Activated naive CD8-positive, alpha-beta T cell treated with anti-CD3 and anti-CD28 coated beads, Interleukin-2, amount 50 U/mL, for 16 hours (primary cell): Measurements from ENCODE around the gene CUBN.
A peak's percentile ranks its signal among the peaks of the same experiment; 100 is the strongest.

Experiments
- DNase-seq: peaks from one replicate; pipeline ENCODE4 v3.0.0-alpha.2; 2020; ENCODE audit warnings: low read depth, low spot score

The CUBN gene

DNA sequence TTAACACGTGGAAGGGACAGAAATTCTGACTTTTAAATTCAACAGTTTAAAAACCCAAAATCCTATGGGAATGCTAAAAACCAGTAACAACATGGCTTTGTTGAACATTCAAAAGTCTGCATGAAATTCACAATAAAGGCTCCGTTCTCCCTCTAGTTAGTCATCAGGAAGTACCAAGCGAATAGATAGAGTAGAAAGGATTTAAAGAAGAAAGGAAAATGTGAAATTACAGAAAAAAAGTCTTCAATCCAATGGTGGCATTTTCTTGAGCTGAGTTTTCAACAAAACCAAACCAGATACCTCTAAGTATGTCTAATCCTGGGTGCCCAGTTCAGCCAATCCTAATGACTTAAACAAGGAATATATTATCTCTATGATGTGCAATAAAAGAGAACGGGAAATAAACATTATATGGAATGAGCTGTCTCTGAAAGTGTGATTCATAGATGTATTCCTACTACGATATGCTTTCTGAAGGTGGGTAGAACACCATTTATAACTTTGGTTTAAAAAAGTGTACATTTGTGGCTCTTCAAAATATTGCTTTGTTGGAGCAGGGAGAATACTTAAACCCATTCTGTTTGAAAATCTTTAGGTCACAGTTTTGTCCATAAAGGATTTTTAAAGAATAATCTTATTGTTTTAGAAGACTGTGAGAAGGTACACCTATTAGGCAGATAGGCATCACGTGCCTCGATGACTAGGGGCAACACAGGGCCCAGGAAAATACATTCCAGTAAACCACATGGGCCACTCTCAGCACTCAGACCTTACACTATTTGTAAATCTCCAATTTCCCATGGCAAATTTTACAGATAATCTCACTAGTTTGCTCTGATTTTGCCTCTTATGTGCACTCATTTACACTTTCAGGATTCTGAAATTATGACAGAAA, 87.7 kb downstream of the CUBN start:
- no peak for DNase-seq

DNA sequence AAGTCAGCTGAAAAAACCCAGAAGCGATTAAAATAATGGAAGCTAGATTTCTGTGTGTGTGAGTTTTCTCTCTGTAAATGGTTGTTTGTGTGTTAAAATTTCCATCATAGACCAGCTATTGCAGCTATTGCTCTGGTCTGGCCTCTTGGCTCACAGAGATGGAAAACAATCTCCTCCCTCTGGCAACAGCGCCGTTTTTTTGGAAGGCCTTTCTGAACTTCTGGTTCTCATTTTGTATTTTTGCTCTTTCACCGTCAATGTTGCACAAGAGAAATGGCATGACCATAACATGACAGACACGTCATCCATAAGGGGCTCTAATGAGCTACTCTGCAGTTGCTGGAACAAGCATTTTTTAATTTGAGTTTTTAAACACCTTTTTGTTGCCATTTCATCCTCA, 91.0 kb downstream of the CUBN start:
- DNase-seq, result no peak

GRCh38 chr10:17037910-17038309, 91.7 kb downstream of the CUBN start:
- no peak for DNase-seq

- DNase-seq, result no peak
These were observed 94.2 kb downstream of the CUBN start for GRCh38 chr10:17035446-17035845.

DNA sequence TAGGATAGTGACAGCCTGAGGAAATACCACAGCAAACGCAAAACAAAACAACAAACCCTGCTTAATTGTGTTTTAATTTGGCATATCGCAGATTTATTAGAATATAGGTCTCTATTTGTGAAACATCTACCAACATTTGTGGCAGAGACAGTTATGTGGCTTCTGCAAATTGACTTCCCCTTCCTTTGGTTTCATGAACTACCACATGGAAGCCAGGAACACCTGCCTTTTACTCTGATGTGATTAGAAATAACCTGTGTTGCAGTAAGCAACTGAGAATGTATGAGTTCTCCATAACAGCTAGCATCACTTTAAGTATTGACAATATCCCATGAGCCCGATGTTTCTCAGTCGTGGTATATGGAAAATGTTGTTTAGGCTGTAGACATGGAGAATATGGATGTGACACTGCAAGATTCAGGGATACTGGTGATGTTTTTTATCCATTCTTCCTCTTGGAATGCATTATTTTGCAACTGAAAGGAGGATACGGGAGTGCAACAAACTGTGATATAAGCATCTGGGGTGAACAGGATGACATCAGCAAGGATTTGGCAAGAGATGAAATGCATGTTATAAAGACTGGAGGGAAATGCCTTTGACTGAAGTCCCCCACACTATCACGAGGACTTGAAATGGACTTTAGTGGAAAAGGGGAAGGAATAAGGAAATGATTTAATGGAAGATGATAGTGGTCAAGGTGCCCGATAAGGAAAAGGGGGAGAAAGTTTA, 95.9 kb downstream of the CUBN start:
- DNase-seq, result no peak

DNA sequence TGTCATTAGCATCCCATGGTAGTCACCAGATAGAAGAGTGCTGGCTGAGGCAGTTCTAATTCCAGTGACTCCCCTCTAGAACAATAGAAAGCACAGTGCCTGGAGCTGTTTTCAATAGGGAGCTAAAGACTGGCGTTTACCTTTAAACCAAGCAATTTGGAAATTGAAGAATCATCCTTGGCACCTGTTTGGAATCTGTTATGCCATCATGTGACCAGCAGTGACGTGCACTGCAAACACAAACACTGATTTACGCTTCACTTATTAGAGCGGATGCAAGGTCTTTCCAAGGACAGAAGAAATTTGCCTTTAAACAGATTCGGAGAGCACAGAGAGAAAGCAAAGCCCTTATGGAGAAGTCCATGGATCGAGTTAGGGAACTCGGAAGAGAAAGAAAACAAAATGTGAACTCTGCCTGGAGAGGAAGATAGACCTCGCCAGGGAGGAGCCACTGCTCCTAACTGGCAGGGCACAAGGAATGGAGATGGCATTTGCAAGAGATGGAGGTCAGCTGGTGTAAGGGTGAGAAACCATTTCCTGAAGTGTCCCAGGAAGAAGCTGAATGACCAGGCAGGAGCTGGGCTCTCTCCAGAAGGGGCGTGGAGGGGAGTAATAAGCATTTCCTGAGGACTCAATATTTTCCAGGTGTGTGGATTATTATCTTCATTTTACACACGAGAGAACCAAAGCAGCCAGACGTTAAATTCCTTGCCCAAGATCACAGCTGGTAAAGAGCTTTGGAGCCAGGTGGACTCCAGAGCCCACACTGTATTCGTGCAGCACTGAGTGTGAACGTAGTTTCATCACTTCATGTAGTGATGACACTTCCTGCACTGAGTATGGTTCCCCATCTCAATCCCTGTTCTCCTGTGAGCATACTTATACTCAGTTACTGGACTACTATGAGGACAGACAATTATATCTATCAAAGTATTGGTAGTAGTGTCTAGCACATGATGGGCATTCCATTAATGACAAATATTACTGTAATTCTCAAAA, 97.7 kb downstream of the CUBN start:
- DNase-seq, result no peak

GRCh38 chr10:17029581-17030271, 99.9 kb downstream of the CUBN start:
- DNase-seq, result peak; percentile 79

DNA sequence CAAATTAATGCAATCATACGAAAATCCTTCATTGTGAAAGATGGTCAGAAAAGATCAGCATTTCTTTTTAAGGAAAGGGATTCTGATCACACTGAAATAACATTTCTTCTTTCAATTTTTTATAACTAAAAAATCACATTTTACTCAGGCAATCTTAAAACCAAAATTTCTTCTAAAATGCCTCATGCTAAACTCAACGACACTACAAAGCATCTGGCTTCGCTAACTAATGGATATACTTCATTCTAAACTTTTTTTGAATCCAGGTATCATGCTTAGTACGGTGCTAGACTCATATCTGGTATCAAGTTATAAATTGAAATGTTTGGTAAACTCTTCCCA, 100.4 kb downstream of the CUBN start:
- DNase-seq, result no peak

DNA sequence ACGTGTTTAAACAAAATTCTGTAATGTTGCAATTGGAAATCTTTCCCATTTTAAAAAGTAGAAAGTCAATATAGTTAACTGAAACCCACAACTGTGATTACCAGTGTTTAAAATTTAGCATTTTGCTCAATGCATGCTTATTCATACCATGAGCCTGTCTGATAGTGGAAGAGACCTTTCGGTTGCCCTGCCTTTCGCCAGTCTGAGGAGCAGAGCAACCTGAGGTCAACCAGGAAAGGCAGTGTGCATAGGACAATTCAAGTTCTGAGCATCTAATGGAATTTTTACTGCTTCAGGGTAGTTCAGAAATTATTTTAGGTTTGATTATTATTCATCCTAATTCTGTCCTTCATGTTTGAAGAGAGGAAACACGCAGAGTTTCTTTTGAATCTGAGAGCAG, 100.8 kb downstream of the CUBN start:
- no peak for DNase-seq

GRCh38 chr10:17026686-17027485, 102.7 kb downstream of the CUBN start:
- DNase-seq, result peak; percentile 53

DNA sequence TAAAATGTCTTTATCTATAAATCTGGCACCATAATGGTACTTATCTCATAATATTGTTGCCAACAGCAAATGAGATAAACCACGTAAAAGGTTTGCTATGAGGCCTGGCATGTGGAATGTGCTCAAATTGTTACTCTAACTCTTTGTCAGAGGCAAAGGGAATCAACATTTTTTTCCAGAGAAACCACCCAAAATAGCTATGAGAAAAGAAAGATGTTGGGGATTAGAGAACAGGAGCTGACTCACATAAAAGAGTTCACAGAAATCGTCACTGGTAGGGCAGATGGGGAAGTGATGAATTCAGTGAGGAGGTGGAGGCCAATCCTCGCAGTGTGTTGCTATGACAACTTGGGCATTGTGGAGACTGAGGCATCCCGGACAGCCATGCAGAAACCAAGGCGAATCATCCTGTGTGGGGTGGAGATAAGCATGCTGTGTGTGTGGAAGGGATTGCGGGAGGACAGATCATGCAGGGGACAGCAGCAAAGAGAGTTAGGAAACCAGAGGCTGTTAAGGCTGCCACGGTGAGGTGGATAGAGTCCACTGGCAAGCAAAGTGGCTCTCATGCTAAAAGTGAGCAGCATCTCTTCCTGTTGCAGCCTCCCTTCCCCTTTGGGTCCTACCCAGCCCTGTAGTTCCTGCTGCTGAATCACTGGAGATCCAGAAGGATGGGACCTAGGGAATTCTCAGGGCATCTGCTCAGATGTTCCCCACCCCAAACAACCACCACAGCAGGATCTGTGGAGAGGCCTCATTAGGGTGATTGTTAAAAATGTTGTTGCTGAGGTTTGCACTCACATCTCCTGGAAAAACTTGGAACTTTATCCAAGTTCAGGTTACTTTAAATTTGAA, 103.9 kb downstream of the CUBN start:
- peak; percentile 38 for DNase-seq

GRCh38 chr10:17024461-17024860, 105.2 kb downstream of the CUBN start:
- no peak for DNase-seq

DNA sequence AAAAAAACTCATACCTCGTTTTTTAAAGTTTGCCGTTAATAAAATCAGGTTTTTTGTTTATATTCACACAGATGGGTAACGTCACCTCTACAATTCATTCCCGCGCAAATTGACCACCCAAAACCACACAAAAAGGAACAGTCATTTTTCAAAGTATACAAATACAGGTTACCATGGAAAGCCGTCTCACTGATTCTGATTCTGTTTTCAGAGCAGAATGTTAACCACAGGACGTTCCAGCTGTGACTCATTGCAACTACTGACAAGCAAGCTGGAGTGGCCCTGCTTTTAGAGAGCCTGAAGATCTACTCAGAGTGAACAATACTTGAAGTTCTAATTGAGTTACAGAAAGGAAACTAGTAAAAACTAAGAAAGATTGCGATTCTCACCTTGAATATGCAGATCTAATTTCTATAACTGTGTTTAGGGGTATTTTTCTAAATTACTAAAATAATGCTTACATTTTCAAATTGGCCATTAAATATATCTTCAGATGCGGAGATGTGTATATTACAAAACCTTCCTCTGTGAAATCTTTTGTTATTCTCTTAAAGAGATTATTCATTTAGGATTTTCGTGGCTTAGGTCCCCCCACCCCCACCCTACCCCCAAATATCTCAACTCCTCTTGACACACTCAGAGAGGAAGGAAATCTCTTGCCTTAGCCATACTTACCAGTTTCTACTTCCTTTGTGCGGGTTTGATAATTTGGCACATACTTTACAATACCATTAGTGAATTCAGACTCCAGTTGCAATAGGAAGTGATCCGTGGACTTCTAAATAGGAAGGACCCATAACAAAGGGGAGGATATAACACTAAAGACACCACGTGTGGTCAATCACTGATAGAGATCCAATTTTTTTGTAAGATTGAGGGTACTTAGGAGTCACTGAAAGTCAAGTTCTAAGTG, 106.0 kb downstream of the CUBN start:
- DNase-seq, result peak; percentile 46

DNA sequence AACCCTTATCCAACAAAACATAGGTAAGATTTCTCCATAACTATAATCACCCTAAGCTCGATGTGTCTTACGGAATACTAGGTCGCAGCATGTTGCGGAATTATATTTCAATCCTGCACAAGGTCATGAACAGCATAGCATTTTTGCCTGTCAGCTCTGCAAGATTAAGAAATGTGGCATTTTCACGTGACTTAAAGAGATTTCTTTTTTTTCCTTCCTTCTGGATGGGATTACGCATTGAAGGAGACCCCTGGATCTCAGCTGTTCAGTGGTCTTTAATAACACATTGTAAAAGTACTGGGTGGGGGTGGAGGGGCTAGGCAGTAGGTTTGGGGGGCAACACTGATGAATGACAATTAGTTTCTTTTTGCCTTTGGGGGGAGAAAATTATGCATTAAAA, 106.7 kb downstream of the CUBN start:
- no peak for DNase-seq

- DNase-seq, result no peak
These were observed 107.2 kb downstream of the CUBN start for GRCh38 chr10:17022466-17022825.

GRCh38 chr10:17021656-17022465, 107.8 kb downstream of the CUBN start:
- no peak for DNase-seq

GRCh38 chr10:17019696-17020095, 109.9 kb downstream of the CUBN start:
- DNase-seq, result no peak
